GM18870 (cell line): ENCODE data around the gene CEP104.

Experiments used
- ATAC-seq: cut with Tn5 transposase; IDR thresholded peaks from one replicate; pipeline ENCODE4 v1.9.1; 2021; ENCODE audit warnings: moderate library complexity; ENCODE audit not compliant: unreplicated experiment

CEP104 gene

GRCh38 chr1:3856923-3857790 lies at the start of gene CEP104, which contains the start of gene DFFB:
Gene CEP104, minus strand, starts transcription at chr1:3857211. Its CDS starts 4,804 bp downstream, at chr1:3852407.
Gene DFFB, plus strand, starts transcription at chr1:3857476. Its CDS starts 128 bp downstream, at chr1:3857604.
- peak; percentile 95 for ATAC-seq

- ATAC-seq = no peak
Measured at GRCh38 chr1:3906672-3907020, 49.6 kb upstream of the CEP104 start.

- ATAC-seq = no peak
Measured at GRCh38 chr1:3905953-3906671, 49.1 kb upstream of the CEP104 start.

- ATAC-seq = no peak
Measured at GRCh38 chr1:3905266-3905952, 48.4 kb upstream of the CEP104 start.

- ATAC-seq = no peak
Measured at GRCh38 chr1:3904843-3905185, 47.8 kb upstream of the CEP104 start.

GRCh38 chr1:3904006-3904842 lies 47.2 kb upstream of the CEP104 start:
- no peak for ATAC-seq

GRCh38 chr1:3903141-3904005 lies 46.4 kb upstream of the CEP104 start:
- ATAC-seq = no peak

- no peak for ATAC-seq
Measured at GRCh38 chr1:3902571-3903091, 45.6 kb upstream of the CEP104 start.

GRCh38 chr1:3902111-3902511 lies 45.1 kb upstream of the CEP104 start:
- ATAC-seq = no peak

GRCh38 chr1:3900969-3901529 lies 44.0 kb upstream of the CEP104 start:
- peak; percentile 42 for ATAC-seq

GRCh38 chr1:3900150-3900968 lies 43.3 kb upstream of the CEP104 start, which contains the start of gene C1orf174:
Gene C1orf174, minus strand, starts transcription at chr1:3900272. Its CDS starts 86 bp downstream, at chr1:3900186.
- peak; percentile 77 for ATAC-seq

GRCh38 chr1:3899754-3900149 lies 42.7 kb upstream of the CEP104 start:
- peak; percentile 13 for ATAC-seq

- no peak for ATAC-seq
Measured at GRCh38 chr1:3898994-3899753, 42.2 kb upstream of the CEP104 start.

GRCh38 chr1:3898475-3898735 lies 41.4 kb upstream of the CEP104 start:
- ATAC-seq = no peak

GRCh38 chr1:3896396-3897000 lies 39.5 kb upstream of the CEP104 start:
- no peak for ATAC-seq

- ATAC-seq = no peak
Measured at GRCh38 chr1:3895951-3896325, 38.9 kb upstream of the CEP104 start.

GRCh38 chr1:3895279-3895950 lies 38.4 kb upstream of the CEP104 start:
- ATAC-seq = no peak
